MM.1S (cell line): ENCODE measurements around the gene SH3BP5L.

Experiments
- DNase-seq: peaks from one replicate; pipeline ENCODE4 v3.0.0-alpha.2; 2015
- H2AFZ ChIP-seq: fragments of 300-600 bp; sonication (generic); 2 replicates; pipeline ENCODE4 v1.6.0; 2016; ENCODE audit warnings: antibody characterized with exemption, low read length
- H3F3A ChIP-seq: fragments of 300-600 bp; sonication (generic); 2 replicates; pipeline ENCODE4 v1.6.1; 2016; ENCODE audit warnings: mild to moderate bottlenecking, antibody characterized with exemption, low read length, moderate library complexity, mixed read lengths; ENCODE audit not compliant: insufficient read depth
- H3K27ac ChIP-seq: fragments of 300-600 bp; sonication (generic); 2 replicates; pipeline ENCODE4 v1.5.1; 2016; ENCODE audit warnings: mild to moderate bottlenecking, low read length
- H3K27me3 ChIP-seq: fragments of 300-600 bp; sonication (generic); replicated peaks from 2 replicates; pipeline ENCODE4 v1.6.0; 2016; ENCODE audit warnings: low read length; ENCODE audit not compliant: insufficient read depth
- H3K36me3 ChIP-seq: fragments of 300-600 bp; sonication (generic); replicated peaks from 2 replicates; pipeline ENCODE4 v1.6.1; 2016; ENCODE audit warnings: mild to moderate bottlenecking, low read length, mixed read lengths; ENCODE audit not compliant: insufficient read depth
- H3K4me1 ChIP-seq: fragments of 300-600 bp; sonication (generic); 2 replicates; pipeline ENCODE4 v1.6.1; 2016; ENCODE audit warnings: low read length, mixed read lengths
- H3K4me2 ChIP-seq: fragments of 300-600 bp; sonication (generic); 2 replicates; pipeline ENCODE4 v1.6.0; 2016; ENCODE audit warnings: low read depth, low read length
- H3K4me3 ChIP-seq: fragments of 300-600 bp; sonication (generic); 2 replicates; pipeline ENCODE4 v1.5.1; 2016; ENCODE audit warnings: low read length, mixed read lengths
- H3K79me2 ChIP-seq: fragments of 300-600 bp; sonication (generic); 2 replicates; pipeline ENCODE4 v1.6.1; 2016; ENCODE audit warnings: mixed run types, low read length, mixed read lengths
- H3K9ac ChIP-seq: fragments of 300-600 bp; sonication (generic); 2 replicates; pipeline ENCODE4 v1.6.1; 2016; ENCODE audit warnings: low read length, mixed read lengths
- H3K9me2 ChIP-seq: fragments of 300-600 bp; sonication (generic); replicated peaks from 2 replicates; pipeline ENCODE4 v1.6.1; 2016; ENCODE audit warnings: mild to moderate bottlenecking, low read length, mixed read lengths; ENCODE audit not compliant: insufficient read depth
- H3K9me3 ChIP-seq: fragments of 300-600 bp; sonication (generic); replicated peaks from 2 replicates; pipeline ENCODE4 v1.6.1; 2016; ENCODE audit warnings: mild to moderate bottlenecking, low read length, mixed read lengths; ENCODE audit not compliant: insufficient read depth
- H4K20me1 ChIP-seq: fragments of 300-600 bp; sonication (generic); 2 replicates; pipeline ENCODE4 v1.6.1; 2016; ENCODE audit warnings: mild to moderate bottlenecking, low read length, moderate library complexity, mixed read lengths; ENCODE audit not compliant: insufficient read depth
- CTCF ChIP-seq: fragments of 300-600 bp; sonication (generic); IDR thresholded peaks from 2 replicates; pipeline ENCODE4 v1.5.1; 2016; ENCODE audit warnings: antibody characterized with exemption, low read length, mixed read lengths
- EZH2 ChIP-seq: fragments of 300-600 bp; sonication (generic); optimal IDR thresholded peaks from 2 replicates; pipeline ENCODE3; 2017; ENCODE audit warnings: low read depth, mild to moderate bottlenecking, antibody characterized with exemption, low read length, mixed read lengths
- EZH2phosphoT487 ChIP-seq: fragments of 300-600 bp; sonication (generic); IDR thresholded peaks from 2 replicates; pipeline ENCODE4 v1.6.1; 2018; ENCODE audit warnings: antibody characterized with exemption, low read length

The SH3BP5L gene

GRCh38 chr1:248838357-248839167 is 12.8 kb upstream of the SH3BP5L start:
- no peak for TF ChIP-seq EZH2
- no peak for TF ChIP-seq EZH2phosphoT487
- TF ChIP-seq CTCF, result no peak
- H3K27me3 ChIP-seq, result no peaks in the 10 kb centered on the region; the same call in 1 of the 2 replicates
- H2AFZ ChIP-seq, result peak overlapping the region; percentile 70
- H3K9me2 ChIP-seq, result no peaks in the 10 kb centered on the region
- H3K36me3 ChIP-seq, result no peaks in the 10 kb centered on the region
- H3K9me3 ChIP-seq, result no peaks in the 10 kb centered on the region
- no peaks in the 10 kb centered on the region for H3K4me1 ChIP-seq
- DNase-seq, result peak; percentile 95
- peak overlapping the region; percentile 99 for H3K9ac ChIP-seq
- peaks cover 8% of the 10 kb centered on the region for H3F3A ChIP-seq
- H3K79me2 ChIP-seq, result peaks cover 45% of the 10 kb centered on the region
- peak overlapping the region; percentile 86 for H3K4me2 ChIP-seq
- peak overlapping the region; percentile 96 for H3K4me3 ChIP-seq
- no peaks in the 10 kb centered on the region for H4K20me1 ChIP-seq
- peak overlapping the region; percentile 98 for H3K27ac ChIP-seq

GRCh38 chr1:248837781-248838356 is 12.2 kb upstream of the SH3BP5L start, which contains the start of gene ZNF672:
ZNF672 (plus strand) TSS chr1:248838224; CDS start chr1:248847275, 9,051 bp downstream.
- no peaks in the 10 kb centered on the region; the same call in 1 of the 2 replicates for H3K27me3 ChIP-seq
- peaks cover 40% of the 10 kb centered on the region for H3K79me2 ChIP-seq
- TF ChIP-seq EZH2, result no peak
- TF ChIP-seq EZH2phosphoT487, result no peak
- no peak for TF ChIP-seq CTCF
- H4K20me1 ChIP-seq, result no peaks in the 10 kb centered on the region
- peak within 1 kb of the TSS; percentile 99 for H3K9ac ChIP-seq
- H3K4me1 ChIP-seq, result no peaks in the 10 kb centered on the region
- H3F3A ChIP-seq, result peaks cover 8% of the 10 kb centered on the region
- peak within 1 kb of the TSS; percentile 96 for H3K4me3 ChIP-seq
- peak within 1 kb of the TSS; percentile 70 for H2AFZ ChIP-seq
- no peaks in the 10 kb centered on the region for H3K9me3 ChIP-seq
- H3K4me2 ChIP-seq, result peak within 1 kb of the TSS; percentile 86
- peak; percentile 99 for DNase-seq
- peak within 1 kb of the TSS; percentile 98 for H3K27ac ChIP-seq
- no peaks in the 10 kb centered on the region for H3K9me2 ChIP-seq
- H3K36me3 ChIP-seq, result no peaks in the 10 kb centered on the region

- TF ChIP-seq EZH2phosphoT487 (no peak), EZH2 (no peak), CTCF (no peak)
- peak overlapping the region; percentile 98; the same call in 1 of the 2 replicates for H3K27ac ChIP-seq
Observed at GRCh38 chr1:248837045-248837780, 11.5 kb upstream of the SH3BP5L start.

More at GRCh38 chr1:248837045-248837780, 11.5 kb upstream of the SH3BP5L start:
- no peak for DNase-seq
- Histone ChIP-seq H3K27me3 (no peaks in the 10 kb centered on the region; the same call in 1 of the 2 replicates), H3K79me2 (peaks cover 33% of the 10 kb centered on the region), H3F3A (peaks cover 8% of the 10 kb centered on the region), H3K9me3 (no peaks in the 10 kb centered on the region), H3K9ac (peak overlapping the region; percentile 99), H3K9me2 (no peaks in the 10 kb centered on the region), H3K36me3 (no peaks in the 10 kb centered on the region), H2AFZ (peak overlapping the region; percentile 69), H3K4me1 (no peaks in the 10 kb centered on the region), H3K4me3 (peak overlapping the region; percentile 96), H4K20me1 (no peaks in the 10 kb centered on the region), H3K4me2 (peak overlapping the region; percentile 86)
